ENCODE data around the gene BBS1. TPM values are rescaled to one million over a fixed set of nuclear protein-coding genes. Genes with fewer than 3 reads are reported as not detected.

Gene BBS1
- total RNA-seq, 2 experiments from 2014 or later: 16.8 to 16.9 TPM

DNA sequence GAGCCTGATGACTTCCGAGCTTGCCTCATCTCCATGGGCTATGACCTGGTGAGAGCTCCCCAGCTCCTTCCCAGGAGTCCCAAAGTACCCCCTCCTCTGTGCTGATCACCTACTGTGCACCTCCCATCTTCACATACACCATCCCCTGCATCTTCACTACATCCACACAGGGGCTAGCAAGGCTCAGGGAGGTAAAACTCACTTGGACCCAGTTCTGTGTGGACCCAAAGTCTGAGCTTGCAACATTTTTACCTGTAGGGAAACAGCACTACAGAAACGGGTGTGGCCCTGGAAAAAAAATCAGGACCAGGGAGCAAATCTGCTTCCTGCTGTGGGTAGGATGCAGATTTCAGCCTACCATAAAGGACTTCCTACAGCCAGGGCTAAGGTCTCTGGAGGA is 51.8 kb downstream of the BBS1 start:
- no peak for DNase-seq
- ChIA-PET CTCF (interaction anchor here (0.6 kb wide), 1 partner anchor 278 kb away, joined by 3 read pairs; no protein-coding TSS in a partner anchor), POLR2A (interaction anchor here (0.9 to 2.2 kb wide), 2 partner anchors 16 to 17 kb away, joined by 3 to 6 read pairs; partner anchors contain the start of genes ACTN3 and ZDHHC24)
- no peaks in the 10 kb centered on the region for H3K9me3 Mint-ChIP-seq
- peaks cover 9% of the 10 kb centered on the region for H3K27me3 Mint-ChIP-seq
- no peak overlapping the region for H3K27ac Mint-ChIP-seq
- no peaks in the 10 kb centered on the region for H3K36me3 Mint-ChIP-seq (ENCODE audit: low read depth)
- H3K4me3 Mint-ChIP-seq: no peak overlapping the region
- no peaks in the 10 kb centered on the region for H3K4me1 Mint-ChIP-seq

DNA sequence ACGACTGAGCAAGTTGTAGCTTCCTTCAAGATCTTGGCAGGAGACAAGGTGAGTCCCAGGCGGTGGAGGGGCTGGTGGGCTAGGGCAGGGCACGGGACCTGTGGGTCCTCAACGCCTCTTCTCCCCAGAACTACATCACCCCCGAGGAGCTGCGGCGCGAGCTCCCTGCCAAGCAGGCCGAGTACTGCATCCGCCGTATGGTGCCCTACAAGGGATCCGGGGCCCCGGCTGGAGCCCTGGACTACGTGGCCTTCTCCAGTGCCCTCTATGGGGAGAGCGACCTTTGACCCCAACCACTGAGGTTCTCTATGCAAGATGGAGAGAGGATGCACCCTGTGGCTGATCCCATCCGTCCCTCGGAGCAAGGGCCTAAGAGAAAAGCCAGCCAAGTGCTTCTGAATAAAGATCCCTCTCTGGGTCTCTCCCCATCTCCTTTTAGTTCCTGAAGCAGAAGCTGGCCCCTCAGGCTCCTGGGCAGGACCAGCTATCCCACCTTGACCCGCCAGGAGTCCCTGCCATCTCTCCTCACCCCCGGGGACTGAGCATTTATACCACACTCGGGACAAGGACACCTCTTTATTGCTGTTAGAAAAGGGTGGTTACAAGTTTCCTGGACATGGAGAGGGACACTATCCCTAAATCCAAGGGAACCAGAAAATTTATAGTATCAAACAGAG is 52.6 kb downstream of the BBS1 start:
- POLR2A ChIA-PET: interaction anchor here (0.9 to 1.1 kb wide), 2 partner anchors 17 to 75 kb away, joined by 3 read pairs; partner anchors contain the start of gene ZDHHC24
- Mint-ChIP-seq H3K4me3 (no peak overlapping the region), H3K27me3 (peaks cover 15% of the 10 kb centered on the region), H3K27ac (no peak overlapping the region), H3K4me1 (peaks cover 2% of the 10 kb centered on the region), H3K9me3 (no peaks in the 10 kb centered on the region), H3K36me3 (ENCODE audit: low read depth) (no peaks in the 10 kb centered on the region)
- no peak for DNase-seq
- CTCF ChIA-PET: interaction anchor here (0.5 to 0.6 kb wide), 2 partner anchors 48 to 278 kb away, joined by 3 to 4 read pairs; no protein-coding TSS in a partner anchor

DNA sequence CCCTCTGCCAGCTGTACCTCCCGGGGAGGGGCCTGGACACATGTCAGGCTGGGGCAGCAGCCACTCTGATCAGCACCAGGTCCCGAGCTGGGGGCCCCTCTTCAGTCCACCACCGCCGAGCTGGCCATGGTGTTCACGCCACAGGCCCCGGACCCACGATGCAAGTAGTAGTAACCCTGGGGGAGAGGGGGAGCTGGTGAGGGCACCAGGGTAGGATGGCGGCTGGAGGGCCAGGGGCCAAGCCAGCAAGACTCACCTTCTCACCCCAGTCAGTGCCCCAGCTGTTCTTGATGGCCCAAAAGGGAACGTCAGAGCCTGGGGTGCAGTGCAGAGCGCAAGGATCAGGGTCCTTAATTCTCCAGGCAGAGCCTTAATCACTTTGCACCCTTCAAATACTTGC is 53.4 kb downstream of the BBS1 start:
- H3K4me3 Mint-ChIP-seq: no peak overlapping the region
- POLR2A ChIA-PET: interaction anchor here (1.1 kb wide), 1 partner anchor 74 kb away, joined by 3 read pairs; no protein-coding TSS in a partner anchor
- no peak overlapping the region for H3K27ac Mint-ChIP-seq
- H3K9me3 Mint-ChIP-seq: no peaks in the 10 kb centered on the region
- peaks cover 14% of the 10 kb centered on the region for H3K27me3 Mint-ChIP-seq
- H3K4me1 Mint-ChIP-seq: peaks cover 4% of the 10 kb centered on the region
- no peaks in the 10 kb centered on the region for H3K36me3 Mint-ChIP-seq (ENCODE audit: low read depth)
- no peak for DNase-seq
- CTCF ChIA-PET: interaction anchor here (0.5 kb wide), 1 partner anchor 48 kb away, joined by 4 read pairs; no protein-coding TSS in a partner anchor

DNA sequence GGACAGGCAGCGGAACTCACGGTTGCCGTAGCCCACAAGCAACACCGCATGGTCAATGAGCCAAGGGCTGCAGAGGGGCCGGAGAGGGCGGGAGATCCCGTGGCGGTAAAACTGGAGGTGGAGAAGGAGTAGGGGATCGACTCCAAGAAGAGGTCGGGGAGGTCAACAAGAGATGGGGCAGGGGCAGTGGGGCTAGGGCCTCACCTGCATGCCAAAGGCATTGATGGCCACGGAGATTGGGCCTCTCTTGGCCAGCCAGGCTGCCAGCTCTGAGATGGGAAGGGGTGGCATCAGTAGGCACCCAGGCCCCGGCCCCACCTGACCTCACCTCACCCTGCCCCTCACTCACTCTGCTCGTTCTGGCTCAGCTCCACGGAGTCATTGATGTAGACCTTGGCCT is 54.1 kb downstream of the BBS1 start:
- H3K4me1 Mint-ChIP-seq: peaks cover 4% of the 10 kb centered on the region
- H3K9me3 Mint-ChIP-seq: no peaks in the 10 kb centered on the region
- CTCF ChIA-PET: no interaction called here
- no peak overlapping the region for H3K4me3 Mint-ChIP-seq
- POLR2A ChIA-PET: no interaction called here
- H3K27ac Mint-ChIP-seq: no peak overlapping the region
- peaks cover 17% of the 10 kb centered on the region for H3K27me3 Mint-ChIP-seq
- H3K36me3 Mint-ChIP-seq (ENCODE audit: low read depth): no peaks in the 10 kb centered on the region
- DNase-seq: no peak

DNA sequence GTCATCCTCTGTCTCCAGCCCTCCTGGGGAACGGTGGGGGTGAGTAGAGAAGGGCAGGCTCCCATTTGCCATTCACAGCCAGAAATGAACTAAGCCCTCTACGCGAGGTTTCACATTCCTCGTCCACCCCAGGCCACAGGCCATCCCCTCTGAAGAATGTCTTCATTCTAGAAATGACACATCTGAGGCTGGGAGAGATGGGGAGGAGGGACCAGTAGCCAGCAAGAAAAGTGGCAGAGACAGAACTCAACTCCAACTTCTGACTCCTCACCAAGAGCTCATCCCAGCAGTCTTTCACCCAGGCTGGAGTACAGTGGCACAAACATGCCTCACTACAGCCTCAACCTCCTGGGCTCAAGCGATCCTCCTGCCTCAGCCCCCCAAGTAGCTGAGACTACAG is 54.5 kb downstream of the BBS1 start:
- DNase-seq: no peak
- Mint-ChIP-seq H3K4me1 (peaks cover 4% of the 10 kb centered on the region), H3K27ac (no peak overlapping the region), H3K36me3 (ENCODE audit: low read depth) (no peaks in the 10 kb centered on the region), H3K4me3 (no peak overlapping the region), H3K9me3 (no peaks in the 10 kb centered on the region), H3K27me3 (peaks cover 17% of the 10 kb centered on the region)
- POLR2A ChIA-PET: no interaction called here
- CTCF ChIA-PET: no interaction called here

DNA sequence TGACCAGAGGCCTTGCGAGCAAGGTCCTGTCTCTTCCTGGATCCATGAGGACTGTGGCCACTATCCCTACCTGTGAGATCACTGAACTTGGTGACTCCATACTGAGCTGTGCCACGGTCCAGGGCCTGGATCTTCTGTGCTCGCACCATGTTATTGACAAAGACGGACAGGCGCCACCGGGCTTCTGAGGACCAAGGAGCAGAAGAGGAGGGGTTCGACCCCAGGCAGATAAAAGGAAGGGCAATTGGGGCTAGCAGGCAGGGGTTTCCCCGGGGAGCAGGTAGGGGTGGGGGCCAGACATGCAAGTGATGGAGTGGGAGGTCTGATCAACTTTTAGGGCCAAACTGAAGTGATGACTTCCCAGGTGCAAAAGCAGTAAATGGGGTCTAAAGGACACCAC is 55.8 kb downstream of the BBS1 start:
- CTCF ChIA-PET: no interaction called here
- H3K27me3 Mint-ChIP-seq: peaks cover 17% of the 10 kb centered on the region
- no peak overlapping the region for H3K27ac Mint-ChIP-seq
- H3K9me3 Mint-ChIP-seq: no peaks in the 10 kb centered on the region
- H3K4me1 Mint-ChIP-seq: peaks cover 4% of the 10 kb centered on the region
- POLR2A ChIA-PET: no interaction called here
- no peak for DNase-seq
- no peaks in the 10 kb centered on the region for H3K36me3 Mint-ChIP-seq (ENCODE audit: low read depth)
- no peak overlapping the region for H3K4me3 Mint-ChIP-seq

DNA sequence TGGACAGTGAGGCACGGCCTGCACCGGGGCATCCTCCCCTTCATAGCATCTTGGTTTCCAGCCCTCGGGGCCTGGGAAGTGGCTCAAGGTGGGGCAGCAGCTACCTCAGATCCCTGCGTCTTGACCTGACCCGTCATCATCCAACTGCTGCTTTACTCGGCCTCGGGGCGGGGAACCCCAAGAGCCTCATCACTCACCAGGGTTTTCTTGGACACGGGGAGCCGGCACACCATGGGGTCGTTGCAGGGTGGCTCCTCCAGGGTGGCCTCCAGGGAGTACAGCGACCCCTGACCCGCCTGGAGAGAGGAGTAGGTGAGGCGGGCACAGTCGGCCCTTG is 57.3 kb downstream of the BBS1 start:
- DNase-seq: no peak
- H3K9me3 Mint-ChIP-seq: no peaks in the 10 kb centered on the region
- H3K36me3 Mint-ChIP-seq (ENCODE audit: low read depth): no peaks in the 10 kb centered on the region
- H3K27me3 Mint-ChIP-seq: peaks cover 17% of the 10 kb centered on the region
- peaks cover 4% of the 10 kb centered on the region for H3K4me1 Mint-ChIP-seq
- CTCF ChIA-PET: interaction anchor here (1.3 kb wide), 1 partner anchor 12 kb away, joined by 3 read pairs; no protein-coding TSS in a partner anchor
- no peak overlapping the region for H3K27ac Mint-ChIP-seq
- H3K4me3 Mint-ChIP-seq: peak overlapping the region; percentile 66
- POLR2A ChIA-PET: interaction anchor here (1.4 to 1.7 kb wide), 3 partner anchors 52 to 109 kb away, joined by 3 to 4 read pairs (median 3); no protein-coding TSS in a partner anchor

DNA sequence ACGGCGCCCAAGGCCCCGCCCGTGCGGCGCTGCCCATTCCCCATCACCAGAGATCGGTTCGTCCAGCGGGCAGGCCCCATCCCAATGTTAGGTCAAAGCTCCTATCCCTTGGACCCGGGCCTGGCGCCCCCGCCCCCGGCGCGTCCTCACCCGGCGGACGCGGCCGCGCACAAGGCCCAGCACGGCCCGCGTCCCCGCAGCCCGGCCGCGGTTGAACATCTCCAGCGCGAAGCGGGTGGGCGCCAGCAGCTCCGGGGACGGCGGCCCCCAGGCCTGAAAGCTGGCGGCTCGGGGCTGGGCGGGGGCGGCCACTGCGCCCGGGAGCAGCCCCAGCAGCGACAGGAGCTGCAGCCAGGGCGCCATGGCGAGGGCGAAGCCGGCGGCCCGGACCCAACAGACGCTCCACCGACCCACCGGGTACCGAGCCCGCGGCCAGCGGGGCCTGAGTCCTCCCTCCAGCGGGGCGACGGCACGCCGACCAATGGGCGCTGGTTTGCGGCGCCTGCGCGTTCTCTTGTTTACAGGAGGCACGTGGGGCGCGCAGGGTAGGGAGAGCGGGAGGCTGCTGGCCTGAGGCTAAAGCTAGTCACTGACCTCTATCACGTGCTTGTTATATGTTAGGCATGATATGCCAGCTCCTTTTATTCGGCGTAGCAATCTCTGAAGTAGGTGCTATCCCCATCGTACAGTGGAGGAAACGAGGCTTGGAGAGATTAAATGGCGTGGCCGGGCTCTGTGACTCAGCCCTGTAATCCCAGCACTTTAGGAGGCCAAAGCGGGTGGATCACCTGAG is 57.9 kb downstream of the BBS1 start, which contains the start of gene CTSF:
Gene CTSF (minus strand): TSS at position 483 of the 793 bp plus-strand sequence. CDS start 120 bp downstream, at position 363.
- Mint-ChIP-seq H3K27ac (no peak within 1 kb of the TSS), H3K36me3 (ENCODE audit: low read depth) (no peaks in the 10 kb centered on the region), H3K9me3 (no peaks in the 10 kb centered on the region), H3K27me3 (peaks cover 17% of the 10 kb centered on the region), H3K4me3 (peak within 1 kb of the TSS; percentile 66), H3K4me1 (peaks cover 4% of the 10 kb centered on the region)
- ChIA-PET POLR2A (interaction anchor here (1.4 to 1.7 kb wide), 6 partner anchors 13 to 109 kb away, joined by 3 to 7 read pairs (median 4); partner anchors contain the start of genes ACTN3, RBM14 and ZDHHC24), CTCF (interaction anchor here (1.1 to 1.6 kb wide), 5 partner anchors 10 to 150 kb away, joined by 3 to 8 read pairs (median 4); partner anchors contain the start of gene RBM4B)
- peak; percentile 72 for DNase-seq

DNA sequence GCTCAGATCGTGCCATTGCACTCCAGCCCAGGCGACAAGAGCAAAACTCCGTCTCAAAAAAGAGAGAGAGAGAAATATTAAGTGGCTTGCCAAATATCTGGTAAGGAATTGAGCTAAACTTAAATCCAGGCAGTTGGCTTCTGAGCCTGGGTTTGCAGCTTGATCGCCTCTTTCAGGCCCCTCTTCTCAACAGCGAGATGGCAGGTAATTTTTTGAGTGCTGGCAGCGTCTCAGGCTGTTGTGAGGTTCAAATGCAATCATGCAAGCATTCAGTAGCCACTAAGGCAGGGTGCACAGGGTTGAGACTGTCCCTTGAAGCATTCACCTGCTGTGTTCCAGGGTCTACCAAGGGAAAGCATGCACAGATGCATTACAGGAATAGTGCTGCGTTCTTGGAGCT is 58.6 kb downstream of the BBS1 start:
- H3K4me1 Mint-ChIP-seq: peaks cover 4% of the 10 kb centered on the region
- no peaks in the 10 kb centered on the region for H3K36me3 Mint-ChIP-seq (ENCODE audit: low read depth)
- no peak overlapping the region for H3K4me3 Mint-ChIP-seq
- H3K27ac Mint-ChIP-seq: no peak overlapping the region
- POLR2A ChIA-PET: interaction anchor here (1.5 to 1.7 kb wide), 5 partner anchors 14 to 108 kb away, joined by 3 to 7 read pairs (median 4); partner anchors contain the start of genes ACTN3, RBM14 and ZDHHC24
- no peak for DNase-seq
- CTCF ChIA-PET: interaction anchor here (1.1 to 1.6 kb wide), 4 partner anchors 9 to 151 kb away, joined by 3 to 8 read pairs (median 6); partner anchors contain the start of gene RBM4B
- peaks cover 22% of the 10 kb centered on the region for H3K27me3 Mint-ChIP-seq
- H3K9me3 Mint-ChIP-seq: no peaks in the 10 kb centered on the region

DNA sequence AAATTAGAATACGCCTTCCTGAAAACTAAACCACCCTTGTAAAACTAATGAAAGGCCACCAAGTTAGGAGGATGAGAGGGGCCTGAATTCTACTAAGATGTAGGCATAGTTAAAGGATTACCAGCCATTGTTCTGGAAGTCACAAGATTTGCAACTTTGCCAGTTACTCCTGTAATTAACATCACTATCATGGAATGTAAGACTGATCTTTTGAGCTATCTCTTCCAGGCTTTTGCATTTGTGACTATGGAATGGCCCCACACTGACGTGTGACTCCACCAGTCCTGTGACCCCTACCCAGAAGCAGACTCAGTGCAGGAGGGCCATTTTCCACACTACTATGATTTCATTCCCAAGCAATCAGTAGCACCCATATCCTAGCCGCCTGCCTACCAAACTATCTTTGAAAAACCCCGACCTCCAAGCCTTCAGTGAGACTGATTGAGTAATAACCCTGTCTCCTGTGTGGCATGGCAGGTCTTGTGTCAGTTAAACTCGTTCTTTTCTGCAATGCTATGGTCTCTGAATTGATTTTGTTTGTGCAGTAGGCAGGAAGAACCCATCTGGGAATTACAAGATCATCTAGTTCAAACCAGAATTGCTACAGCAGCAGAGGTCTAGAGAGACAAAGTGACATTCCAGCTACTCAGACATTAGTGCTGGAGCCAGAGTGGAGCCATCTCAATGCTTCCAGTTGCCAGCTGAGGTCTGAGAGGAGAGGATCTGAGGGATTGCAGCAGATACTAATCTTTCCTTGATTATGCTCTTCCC is 59.8 kb downstream of the BBS1 start:
- H3K27me3 Mint-ChIP-seq: peaks cover 26% of the 10 kb centered on the region
- DNase-seq: no peak
- ChIA-PET CTCF (interaction anchor here (1.4 to 1.6 kb wide), 2 partner anchors 9 to 108 kb away, joined by 4 to 8 read pairs; partner anchors contain the start of gene RBM4B), POLR2A (interaction anchor here (0.7 to 1.5 kb wide), 3 partner anchors 15 to 290 kb away, joined by 3 to 5 read pairs (median 4); partner anchors contain the start of genes ACTN3 and ZDHHC24)
- peaks cover 4% of the 10 kb centered on the region for H3K4me1 Mint-ChIP-seq
- no peaks in the 10 kb centered on the region for H3K9me3 Mint-ChIP-seq
- no peaks in the 10 kb centered on the region for H3K36me3 Mint-ChIP-seq (ENCODE audit: low read depth)
- H3K4me3 Mint-ChIP-seq: no peak overlapping the region
- no peak overlapping the region for H3K27ac Mint-ChIP-seq

DNA sequence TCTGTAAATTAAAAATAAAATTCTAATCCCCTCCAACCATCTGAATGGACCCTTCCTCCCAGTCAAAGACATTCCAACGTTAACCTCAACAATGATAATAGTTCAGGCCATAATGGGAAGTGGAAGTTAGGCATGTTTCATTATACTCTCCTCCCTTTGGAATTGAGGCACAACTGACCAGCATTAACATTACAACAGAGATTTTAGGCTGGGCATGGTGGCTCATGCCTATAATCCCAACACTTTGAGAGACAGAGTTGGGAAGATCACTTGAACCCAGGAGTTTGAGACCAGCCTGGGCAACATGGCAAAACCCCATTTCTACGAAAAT is 60.4 kb downstream of the BBS1 start:
- CTCF ChIA-PET: no interaction called here

DNA sequence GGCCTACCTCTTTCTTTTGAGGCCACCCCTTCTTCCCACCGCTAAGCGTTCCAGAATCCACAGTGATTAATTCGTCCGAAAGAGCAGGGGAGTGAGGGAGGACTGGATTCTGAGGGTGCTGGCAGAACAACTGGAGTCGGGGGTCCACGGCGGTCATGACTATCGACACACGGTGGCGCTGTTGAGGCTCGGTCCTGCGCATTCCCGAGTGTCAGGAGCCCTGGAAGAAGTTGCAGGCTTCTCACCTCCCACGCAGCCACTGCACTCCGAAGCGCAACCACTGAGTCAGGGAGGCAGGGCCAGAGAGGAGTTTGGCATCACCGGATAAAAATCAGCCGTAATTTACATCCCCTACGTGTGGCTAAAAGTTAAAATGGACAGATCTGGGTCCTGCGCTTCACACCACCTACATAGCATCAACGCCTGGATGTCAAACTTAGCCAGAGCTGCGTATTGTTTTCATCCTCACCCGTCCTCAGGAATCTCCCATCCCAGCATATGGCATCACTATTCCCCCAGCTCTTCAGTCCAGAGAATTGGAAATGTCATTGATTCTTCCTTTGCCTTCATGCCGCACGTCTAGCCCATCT is 68.7 kb downstream of the BBS1 start:
- no peak overlapping the region for H3K4me3 Mint-ChIP-seq
- peaks cover 5% of the 10 kb centered on the region for H3K9me3 Mint-ChIP-seq
- H3K4me1 Mint-ChIP-seq: peaks cover 5% of the 10 kb centered on the region
- peaks cover 12% of the 10 kb centered on the region for H3K27me3 Mint-ChIP-seq
- CTCF ChIA-PET: interaction anchor here (0.7 to 4.9 kb wide), 7 partner anchors 10 to 99 kb away, joined by 3 to 90 read pairs (median 3); partner anchors contain the start of genes CCDC87, CCS and RBM4B
- POLR2A ChIA-PET: interaction anchor here (0.9 to 1.2 kb wide), 2 partner anchors 38 to 98 kb away, joined by 5 to 12 read pairs; partner anchors contain the start of genes RBM14 and RBM4B
- no peak overlapping the region for H3K27ac Mint-ChIP-seq
- DNase-seq: peak; percentile 71
- H3K36me3 Mint-ChIP-seq (ENCODE audit: low read depth): peaks cover 2% of the 10 kb centered on the region

More for the DNA sequence above, 60.4 kb downstream of the BBS1 start:
- no peak overlapping the region for H3K4me3 Mint-ChIP-seq
- POLR2A ChIA-PET: no interaction called here
- H3K27ac Mint-ChIP-seq: no peak overlapping the region
- no peaks in the 10 kb centered on the region for H3K9me3 Mint-ChIP-seq
- DNase-seq: no peak
- H3K4me1 Mint-ChIP-seq: peaks cover 4% of the 10 kb centered on the region
- H3K36me3 Mint-ChIP-seq (ENCODE audit: low read depth): no peaks in the 10 kb centered on the region
- H3K27me3 Mint-ChIP-seq: peaks cover 26% of the 10 kb centered on the region

Data from activated CD4-positive, alpha-beta memory T cell treated with anti-CD3 and anti-CD28 coated beads, Interleukin-2, amount 10 ng/mL, durations not matched to agents 7 days and 5 days (primary cell).